GM21390 (cell line): ENCODE results near the gene AFDN.
"Not testable (repeated sequence)": the region's sequence is repeated elsewhere in the genome, so short reads cannot be mapped to it uniquely, and the experiment has no call there.

Experiments used
- ATAC-seq: cut with Tn5 transposase; IDR thresholded peaks from one replicate; pipeline ENCODE4 v1.9.1; 2021; ENCODE audit not compliant: unreplicated experiment

AFDN gene

GRCh38 chr6:167949121-167949684 lies 122.5 kb downstream of the AFDN start:
- ATAC-seq = no peak

GRCh38 chr6:167951781-167952511 lies 125.2 kb downstream of the AFDN start:
- no peak for ATAC-seq

GRCh38 chr6:167952512-167952859 lies 125.8 kb downstream of the AFDN start:
- ATAC-seq = no peak

DNA sequence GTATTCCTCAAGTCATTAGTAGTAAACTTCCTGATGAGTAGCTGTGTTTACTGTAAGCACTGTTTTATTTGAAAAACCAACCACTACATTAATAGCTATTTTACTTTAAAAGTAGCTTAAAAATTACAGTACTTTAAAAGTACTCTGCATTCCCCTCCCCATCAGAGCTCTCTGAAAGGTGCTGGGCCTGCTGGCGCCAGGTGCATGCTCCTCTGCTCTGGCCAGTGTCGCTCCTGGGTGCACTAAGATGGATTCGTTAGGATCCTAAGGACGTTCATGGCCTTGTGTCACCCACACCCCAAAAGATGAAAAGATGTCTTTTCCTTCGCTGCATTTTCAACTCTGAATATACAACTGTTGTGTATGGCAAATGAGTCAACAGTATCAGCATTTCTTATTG lies 126.8 kb downstream of the AFDN start:
- ATAC-seq = no peak

- no peak for ATAC-seq
These were observed 127.4 kb downstream of the AFDN start for GRCh38 chr6:167954151-167954550.

DNA sequence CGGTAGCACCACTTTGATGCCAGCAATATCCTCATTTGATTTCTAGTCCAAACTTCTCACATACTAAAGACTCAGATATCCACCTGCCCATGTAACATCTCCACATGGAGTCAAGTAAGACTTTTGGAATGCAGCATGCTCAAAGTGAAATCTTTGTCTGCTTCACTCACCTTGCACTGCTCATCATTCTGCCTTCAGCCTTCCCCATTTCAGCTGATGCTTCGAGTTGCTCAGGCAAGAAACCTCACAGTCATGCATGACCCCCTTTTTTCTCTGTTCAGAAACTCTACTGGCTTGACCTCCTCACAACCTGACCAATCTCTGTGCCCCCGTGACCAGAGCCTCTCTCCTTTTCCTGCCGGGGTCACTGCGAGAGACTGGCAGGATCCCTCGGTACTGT lies 129.8 kb downstream of the AFDN start:
- no peak for ATAC-seq

GRCh38 chr6:167956983-167957492 lies 130.3 kb downstream of the AFDN start:
- no peak for ATAC-seq

DNA sequence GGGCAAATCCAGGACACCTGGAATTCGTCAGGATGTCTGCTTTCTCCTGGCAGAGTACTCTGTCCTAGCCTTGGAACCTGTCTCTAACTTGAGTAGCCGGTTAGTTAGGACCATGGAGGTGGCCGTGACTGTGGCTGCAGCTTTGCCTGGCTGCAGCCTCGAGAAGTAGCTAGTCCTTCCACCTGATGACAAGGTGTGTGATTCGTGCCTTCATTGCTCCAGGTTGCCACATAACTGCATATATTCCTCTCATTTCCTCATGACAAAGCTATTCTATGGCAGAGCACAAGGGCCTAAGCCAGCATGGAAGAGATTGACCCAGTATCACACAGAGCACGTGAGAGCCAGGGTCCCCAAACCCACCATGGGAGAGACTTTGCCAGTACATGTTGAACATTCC lies 130.9 kb downstream of the AFDN start:
- ATAC-seq = no peak

DNA sequence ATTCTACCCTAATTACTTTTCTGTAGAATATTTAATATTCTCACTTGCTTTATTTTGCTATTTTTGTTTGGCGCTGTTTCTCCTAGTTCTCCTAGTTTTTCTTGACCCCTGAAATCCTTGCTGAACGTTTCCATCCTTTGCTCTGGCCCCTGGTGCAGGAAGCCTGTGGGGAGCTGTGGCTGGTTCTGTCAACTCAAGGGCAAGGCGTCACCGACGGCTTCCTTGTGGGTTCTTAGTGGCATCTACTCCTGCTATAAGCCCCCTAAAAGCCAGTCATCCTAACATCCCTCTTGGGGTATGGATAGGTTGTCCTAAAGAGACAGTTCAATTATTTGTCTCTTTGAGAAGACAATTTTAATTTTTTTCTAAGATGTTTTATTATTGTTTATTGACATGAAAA lies 133.9 kb downstream of the AFDN start:
- ATAC-seq = no peak

GRCh38 chr6:167962711-167963110 lies 136.0 kb downstream of the AFDN start:
- ATAC-seq = no peak

GRCh38 chr6:167963589-167964057 lies 136.9 kb downstream of the AFDN start:
- no peak for ATAC-seq

- no peak for ATAC-seq
These were observed 139.2 kb downstream of the AFDN start for GRCh38 chr6:167965592-167966539.

DNA sequence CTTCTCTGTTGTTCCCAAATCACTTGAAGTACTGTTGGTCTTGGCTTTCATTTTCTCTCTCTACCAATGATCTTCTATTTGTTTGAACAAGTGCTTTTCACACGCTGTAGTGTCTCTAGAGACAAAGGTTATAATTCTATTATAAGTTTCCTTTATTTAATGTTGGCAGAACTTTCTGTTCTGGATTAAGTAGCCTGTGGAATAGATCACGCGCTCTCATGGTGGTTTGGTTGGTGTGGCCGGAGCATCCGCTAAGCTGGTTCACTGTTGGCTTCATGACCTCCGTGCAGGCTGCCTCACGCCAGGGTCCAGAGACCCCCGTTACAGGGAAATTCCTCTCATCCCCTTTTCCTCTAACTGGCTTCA lies 139.8 kb downstream of the AFDN start:
- ATAC-seq = no peak

DNA sequence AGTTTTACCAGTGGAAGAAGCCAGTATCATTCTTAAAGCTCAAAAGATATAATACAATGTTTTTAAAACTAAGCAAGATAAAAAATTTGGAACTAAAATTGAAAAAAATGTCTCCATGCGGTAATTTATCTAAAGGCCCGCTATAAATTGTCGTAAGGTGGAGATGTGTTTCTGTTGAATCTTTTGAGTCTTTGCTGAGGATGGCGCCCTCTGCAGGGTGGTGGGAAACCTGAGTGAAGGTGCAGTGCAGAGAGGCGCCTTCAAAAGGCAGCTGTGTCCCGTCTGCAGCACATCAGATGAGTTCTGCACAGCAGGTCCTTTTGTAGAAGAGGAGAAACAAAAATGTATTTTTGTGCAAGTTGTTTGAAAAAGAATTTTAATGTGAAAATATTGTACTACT lies 141.4 kb downstream of the AFDN start:
- no peak for ATAC-seq

DNA sequence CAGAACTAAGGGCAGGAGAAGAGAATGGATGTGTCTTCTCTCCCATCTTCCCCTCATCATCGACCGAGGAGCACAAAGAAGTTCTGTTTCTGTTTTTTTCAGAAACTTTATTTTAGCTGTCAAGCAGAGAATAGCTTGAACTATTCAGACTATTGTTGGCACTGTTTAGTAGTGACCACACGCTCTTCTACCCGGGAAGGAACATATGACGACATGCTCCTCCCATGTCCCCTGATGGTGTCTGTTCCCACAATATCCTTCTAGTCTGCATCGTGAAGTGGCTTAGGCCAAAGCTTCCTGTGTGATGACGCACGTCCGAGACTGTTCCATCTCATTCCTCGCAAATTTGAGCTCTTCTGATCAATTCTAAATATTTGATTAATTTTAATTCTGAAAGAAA lies 143.5 kb downstream of the AFDN start:
- no peak for ATAC-seq

DNA sequence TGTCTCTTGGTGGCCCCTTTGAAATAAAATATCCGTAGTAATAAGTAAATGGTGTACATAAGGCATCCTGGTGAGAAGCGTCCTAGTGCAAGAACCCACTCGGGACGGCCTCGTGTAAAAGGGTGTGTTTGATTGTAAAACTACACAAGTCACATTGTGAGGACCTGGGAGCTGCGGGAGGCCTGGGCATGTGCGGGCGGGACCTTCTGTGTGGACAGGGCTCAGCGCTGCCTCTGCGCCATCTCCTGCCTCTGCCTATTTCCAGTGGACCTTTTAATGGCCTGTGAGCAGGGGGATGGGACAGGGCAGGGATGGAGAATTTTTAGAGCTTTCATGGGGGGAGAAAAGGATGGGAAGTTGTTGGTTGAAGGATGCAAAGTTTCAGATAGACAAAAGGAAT lies 145.5 kb downstream of the AFDN start:
- no peak for ATAC-seq

DNA sequence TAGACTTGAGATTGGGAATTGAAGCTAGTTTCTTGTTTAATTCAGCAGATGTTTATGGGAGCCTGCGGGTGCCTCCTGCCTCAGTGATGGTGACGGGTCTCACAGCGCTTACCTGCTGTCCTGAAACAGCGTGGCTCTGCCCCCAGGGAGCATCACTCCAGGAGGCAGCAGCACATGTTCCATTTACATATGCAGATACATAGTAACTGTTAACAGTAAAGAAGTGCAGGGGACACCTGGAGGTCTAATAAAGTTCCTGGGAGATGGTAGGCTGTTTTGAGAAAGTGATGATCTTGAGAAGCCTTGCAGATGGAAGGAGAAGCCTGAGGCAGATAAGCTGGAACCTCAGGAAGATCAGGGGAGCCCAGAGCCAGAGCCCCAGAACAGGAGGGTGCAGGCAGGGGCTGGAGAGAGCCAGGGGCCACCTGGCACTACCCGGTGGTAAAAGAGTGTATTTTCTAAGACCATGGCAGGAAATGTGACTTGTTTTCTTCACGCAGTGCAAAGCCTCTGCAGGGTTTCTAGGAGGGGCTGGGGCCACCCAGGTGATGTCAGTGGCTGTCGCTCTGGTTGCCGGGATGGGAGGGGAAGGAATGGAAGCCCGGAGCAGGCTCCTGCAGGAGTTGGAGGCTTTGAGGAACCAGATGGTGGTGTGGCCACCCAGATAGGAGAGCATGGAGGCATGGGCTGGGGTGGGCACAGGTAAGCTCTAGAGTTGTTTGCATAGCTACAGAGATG lies 146.6 kb downstream of the AFDN start:
- no peak for ATAC-seq

GRCh38 chr6:167974640-167975344 lies 148.1 kb downstream of the AFDN start:
- ATAC-seq = no peak

DNA sequence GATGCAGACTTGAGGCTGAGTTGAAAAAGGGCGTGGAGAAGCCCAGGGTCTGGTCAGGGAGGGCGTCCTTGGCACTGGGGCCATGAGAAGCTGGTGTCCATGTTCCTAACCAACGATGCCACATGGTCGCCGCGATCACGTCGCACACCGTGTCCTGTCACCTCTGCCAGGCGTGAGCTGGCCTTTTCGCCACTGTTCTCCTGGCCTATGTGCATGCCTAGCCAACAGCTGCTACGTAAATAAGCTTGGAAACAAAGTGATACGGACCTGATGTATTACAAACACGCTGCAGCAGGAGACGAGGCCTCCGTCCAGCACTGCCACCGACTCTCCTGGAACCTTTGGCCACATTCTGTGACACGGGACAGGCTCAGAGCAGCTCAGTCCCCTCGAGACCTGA lies 148.7 kb downstream of the AFDN start:
- no peak for ATAC-seq

- not testable (repeated sequence) for ATAC-seq
These were observed 149.5 kb downstream of the AFDN start for GRCh38 chr6:167976116-167976657.
